Measurements from ENCODE around the gene SYCP2.
"Not testable (repeated sequence)": the region's sequence is repeated elsewhere in the genome, so short reads cannot be mapped to it uniquely, and the experiment has no call there.

GRCh38 chr20:59856526-59856925 is 76.9 kb downstream of the SYCP2 start:
- TF ChIP-seq CTCF, POLR2A (IDR thresholded peaks at IDR 0.05): not testable (repeated sequence)
